Transverse colon (tissue), 4 donors: ENCODE data around the gene TMEM35A. TPM values are rescaled to one million over a fixed set of nuclear protein-coding genes. Genes with fewer than 3 reads are reported as not detected.
"Not testable (repeated sequence)": the region's sequence is repeated elsewhere in the genome, so short reads cannot be mapped to it uniquely, and the experiment has no call there.

Experiments
- DNase-seq: peaks from one replicate; pipeline ENCODE4 v3.0.0-alpha.2; 2019
- H3K27ac ChIP-seq, 4 donors: fragments of 200-600 bp; sonication (generic); 2 replicates each; pipeline ENCODE4 v1.5.1; 2016 to 2018; ENCODE audit warnings: inconsistent platforms in 4 of 4
- H3K27me3 ChIP-seq: fragments of 200-600 bp; sonication (generic); 2 replicates; pipeline ENCODE4 v1.5.1; 2017; ENCODE audit warnings: inconsistent platforms
- H3K36me3 ChIP-seq, 4 donors: fragments of 200-600 bp; sonication (generic); 2 replicates each; pipeline ENCODE4 v1.5.1; 2017 to 2019; ENCODE audit warnings: inconsistent platforms in 4 of 4
- H3K4me1 ChIP-seq, 4 donors: fragments of 200-600 bp; sonication (generic); 2 replicates each; pipeline ENCODE4 v1.5.1; 2017 to 2020; ENCODE audit warnings: inconsistent platforms in 4 of 4
- H3K4me3 ChIP-seq, 4 donors: fragments of 200-600 bp; sonication (generic); 1 replicate in 1 of 4; 2 replicates in 3 of 4; pipeline versions ENCODE4 v1.5.1 to v1.6.1; 2017 to 2019; ENCODE audit warnings: inconsistent platforms in 4 of 4
- H3K9me3 ChIP-seq, 2 donors: fragments of 200-600 bp; sonication (generic); 2 replicates each; pipeline ENCODE4 v1.5.1; 2017 to 2019; ENCODE audit warnings: inconsistent platforms in 2 of 2
- CTCF ChIP-seq, 5 experiments: fragments of 200-600 bp in 3 of 5; fragments of 450-650 bp in 2 of 5; sonication (generic) in 3 of 5; IDR thresholded peaks; 1 replicate in 2 of 5; 2 replicates in 3 of 5; pipeline ENCODE4 v1.5.1; 2016 to 2017; ENCODE audit warnings: antibody characterized with exemption in 5 of 5, inconsistent platforms in 3 of 5, mild to moderate bottlenecking in 2 of 5, moderate library complexity in 1 of 5
- EP300 ChIP-seq: sonication (generic); formaldehyde crosslinking; IDR thresholded peaks from one replicate; pipeline ENCODE4 v1.6.1; 2017; ENCODE audit warnings: antibody characterized with exemption, low read depth
- POLR2A ChIP-seq: fragments of 450-650 bp; IDR thresholded peaks from one replicate; pipeline ENCODE4 v1.6.1; 2016; ENCODE audit warnings: antibody characterized with exemption, mild to moderate bottlenecking, moderate library complexity
- POLR2AphosphoS5 ChIP-seq, 3 donors: sonication (generic); formaldehyde crosslinking; IDR thresholded peaks; one replicate each; pipeline ENCODE4 v1.6.1; 2016; ENCODE audit warnings: antibody characterized with exemption in 3 of 3
- WGBS, 2 donors: methylation state at CpG; one replicate each; pipeline ENCODE4 v1.1.5; 2018; ENCODE audit warnings: low coverage in 1 of 2; 5-methylcytosine and 5-hydroxymethylcytosine counted together
- in situ Hi-C, 4 donors: fragments of 200-750 bp; cut with MboI; loops; one replicate each; pipeline versions ENCODE4 v1.15.0 to v1.15.1; 2017; ENCODE audit warnings: low sequenced_read_pairs in 3 of 4, low pct_ligation_motif_present in 1 of 4, low pct_unique_long_range_greater_than_20kb in 1 of 4
- intact Hi-C: fragments of 100-400 bp; cut with DNase I; formaldehyde crosslinking; loops from one replicate; pipeline ENCODE4 v1.15.1; 2023; ENCODE audit warnings: low total_unique reads
- total RNA-seq, 4 donors: library from RNA; depleted of rRNA; stranded (reverse); fragments of >200 nt; gene quantifications; one replicate each; pipeline ENCODE4 v1.1.0, GENCODE V29; 2016

Gene TMEM35A
- total RNA-seq, 4 donors from 2014 or later, result 2.0 to 9.1 (median 6.6) TPM

- no peaks in the 10 kb centered on the region for H3K27me3 ChIP-seq
- no peak for TF ChIP-seq CTCF (IDR thresholded peaks at IDR 0.05)
- in situ Hi-C loops (no loop called here), intact Hi-C loops (no loop called here)
- peak overlapping the region; percentile 52 to 63 (median 56) for H3K4me3 ChIP-seq
- H3K9me3 ChIP-seq, result no peaks in the 10 kb centered on the region
- H3K27ac ChIP-seq, result peak overlapping the region; percentile 85 to 94 (median 92)
- H3K4me1 ChIP-seq, result peaks cover 0 to 3% (median 0%) of the 10 kb centered on the region in 4 donors
- 45% methylated on average over 5 of the region's 5 CpGs; no CpG with 5 or more reads in 1 of the 2 donors for WGBS, 2 donors
- no peaks in the 10 kb centered on the region for H3K36me3 ChIP-seq
- DNase-seq, result no peak
Measured at GRCh38 chrX:101051153-101051548, 27.5 kb upstream of the TMEM35A start.

- intact Hi-C loops (no loop called here), in situ Hi-C loops (no loop called here)
- WGBS, 2 donors, result 36% methylated on average over 43 of the region's 43 CpGs; no CpG with 5 or more reads in 1 of the 2 donors
- Histone ChIP-seq H3K4me1 (peaks cover 0 to 3% (median 0%) of the 10 kb centered on the region in 4 donors), H3K27me3 (no peaks in the 10 kb centered on the region), H3K9me3 (no peaks in the 10 kb centered on the region), H3K4me3 (peak within 1 kb of the TSS; percentile 52 to 63 (median 56)), H3K27ac (peak within 1 kb of the TSS; percentile 85 to 94 (median 92)), H3K36me3 (no peaks in the 10 kb centered on the region)
- TF ChIP-seq POLR2AphosphoS5 (IDR thresholded peaks at IDR 0.05) (peak in 2 of 3 donors; percentile 41 to 47), CTCF (IDR thresholded peaks at IDR 0.05) (no peak), POLR2A (peak; percentile 64), EP300 (no peak)
- peak; percentile 87 for DNase-seq
Measured at GRCh38 chrX:101051549-101052302, 27.0 kb upstream of the TMEM35A start, which contains the start of gene TRMT2B. TSS of gene TRMT2B (minus strand) at chrX:101052111. CDS start at chrX:101042289, 9,822 bp downstream.

- H3K27me3 ChIP-seq, intact Hi-C loops, H3K4me3 ChIP-seq, H3K36me3 ChIP-seq, in situ Hi-C loops, H3K9me3 ChIP-seq, DNase-seq, H3K4me1 ChIP-seq, H3K27ac ChIP-seq: not testable (repeated sequence)
- 81 to 100% methylated on average over 2 to 4 of the region's 4 CpGs for WGBS, 2 donors
Measured at GRCh38 chrX:101056551-101056950, 22.1 kb upstream of the TMEM35A start.

GRCh38 chrX:101057093-101057714 lies 21.5 kb upstream of the TMEM35A start:
- TF ChIP-seq CTCF (IDR thresholded peaks at IDR 0.05) (no peak), POLR2AphosphoS5 (IDR thresholded peaks at IDR 0.05) (no peak), EP300 (no peak), POLR2A (no peak)
- in situ Hi-C loops, result no loop called here
- H3K9me3 ChIP-seq, result no peaks in the 10 kb centered on the region
- intact Hi-C loops, result no loop called here
- H3K4me1 ChIP-seq, result peaks cover 0 to 2% (median 0%) of the 10 kb centered on the region in 4 donors
- H3K27me3 ChIP-seq, result no peaks in the 10 kb centered on the region
- no peak overlapping the region for H3K27ac ChIP-seq
- H3K4me3 ChIP-seq, result no peak overlapping the region
- WGBS, 2 donors, result 76% methylated on average over 3 of the region's 3 CpGs; no CpG with 5 or more reads in 1 of the 2 donors
- no peaks in the 10 kb centered on the region for H3K36me3 ChIP-seq
- DNase-seq, result no peak
